Right lung (tissue), 5 donors: ENCODE data around the gene TBC1D10A. TPM values are rescaled to one million over a fixed set of nuclear protein-coding genes. Genes with fewer than 3 reads are reported as not detected.
"Not testable (repeated sequence)": the region's sequence is repeated elsewhere in the genome, so short reads cannot be mapped to it uniquely, and the experiment has no call there.

Experiments used
- DNase-seq, 2 donors: peaks; one replicate each; pipeline ENCODE4 v3.0.0-alpha.2; 2013
- polyA plus RNA-seq, 5 donors: library from polyadenylated mRNA; unstranded; fragments of 120-200 nt; gene quantifications; one replicate each; pipeline versions ENCODE4 v1.2.1 to v1.2.3, GENCODE V29; 2013; ENCODE audit warnings: inconsistent platforms in 1 of 5, low replicate concordance in 1 of 5; ENCODE audit not compliant: insufficient read length in 5 of 5, insufficient read depth in 1 of 5

The TBC1D10A gene
- polyA plus RNA-seq, 5 donors: 13.3 to 18.4 (median 15.8) TPM

GRCh38 chr22:30351226-30351625 is 24.5 kb upstream of the TBC1D10A start:
- DNase-seq: no peak

DNA sequence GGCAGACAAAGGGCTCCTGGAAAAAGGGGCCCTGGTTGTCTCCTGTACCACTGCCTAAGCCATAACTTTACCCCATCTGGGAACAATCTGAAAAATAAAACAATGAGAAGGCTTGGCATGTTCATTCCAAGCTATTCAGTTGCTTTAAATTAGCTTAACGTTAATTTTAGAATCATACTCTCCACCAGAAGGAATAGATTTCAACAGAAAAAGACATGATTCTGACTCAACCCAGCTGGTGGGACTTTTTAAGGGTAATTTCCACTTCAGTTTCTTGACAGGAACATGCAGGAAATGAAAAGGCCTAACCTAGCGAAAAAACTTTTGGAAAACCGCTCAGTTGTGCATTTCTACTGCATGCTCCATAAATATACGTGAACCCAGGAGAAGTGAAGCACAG is 22.1 kb upstream of the TBC1D10A start:
- DNase-seq: peak; percentile 73 to 79

DNA sequence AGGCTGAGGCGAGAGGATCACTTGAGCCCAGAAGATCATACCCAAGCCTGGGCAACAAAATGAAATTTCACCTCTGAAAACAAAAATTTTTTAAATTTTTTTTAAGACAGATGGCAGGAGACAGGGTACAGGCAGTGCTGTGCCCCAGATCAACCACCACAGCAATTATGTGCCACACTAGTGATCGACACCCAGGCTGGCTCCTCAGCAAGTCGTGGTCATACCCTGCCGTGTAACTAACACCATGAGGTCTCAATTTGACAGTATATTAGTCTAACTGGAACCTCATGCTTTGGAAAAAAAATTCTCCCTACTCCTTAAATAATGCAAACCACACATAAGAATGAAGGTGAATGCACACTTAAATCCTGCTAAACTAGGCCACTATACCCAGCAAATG is 21.7 kb upstream of the TBC1D10A start:
- no peak for DNase-seq

DNA sequence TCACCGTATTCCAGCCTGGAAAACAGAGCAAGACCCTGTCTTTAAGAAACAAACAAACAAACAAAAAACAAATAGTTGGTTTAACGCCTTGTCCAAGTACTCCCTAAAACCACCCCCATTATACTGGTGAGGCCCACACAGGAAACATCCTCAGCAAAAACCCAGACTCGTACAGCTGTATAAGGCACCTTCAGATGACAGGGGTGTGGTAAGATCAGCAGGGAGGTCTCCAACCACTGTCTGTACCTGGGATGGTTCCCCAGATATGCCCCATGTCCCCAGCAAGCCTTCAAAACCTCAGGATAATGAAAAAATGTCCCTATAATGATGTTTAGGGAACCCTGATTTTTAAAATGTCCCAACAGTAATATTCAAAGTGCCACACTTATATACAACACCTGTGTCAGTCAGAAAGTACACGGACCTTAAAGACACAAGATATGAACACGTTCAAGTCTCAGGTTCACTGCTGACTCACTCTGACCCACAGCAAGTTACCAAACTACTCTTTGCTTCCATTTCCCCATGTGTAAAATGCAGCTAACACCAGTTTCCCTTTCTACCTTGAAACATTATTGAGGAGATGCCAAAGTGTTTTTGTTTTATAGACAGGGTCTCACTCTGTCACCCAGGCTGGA is 20.6 kb upstream of the TBC1D10A start:
- no peak for DNase-seq

GRCh38 chr22:30344447-30345200 is 17.9 kb upstream of the TBC1D10A start:
- DNase-seq: no peak

- DNase-seq: no peak
Measured at GRCh38 chr22:30340911-30341685, 14.4 kb upstream of the TBC1D10A start.

DNA sequence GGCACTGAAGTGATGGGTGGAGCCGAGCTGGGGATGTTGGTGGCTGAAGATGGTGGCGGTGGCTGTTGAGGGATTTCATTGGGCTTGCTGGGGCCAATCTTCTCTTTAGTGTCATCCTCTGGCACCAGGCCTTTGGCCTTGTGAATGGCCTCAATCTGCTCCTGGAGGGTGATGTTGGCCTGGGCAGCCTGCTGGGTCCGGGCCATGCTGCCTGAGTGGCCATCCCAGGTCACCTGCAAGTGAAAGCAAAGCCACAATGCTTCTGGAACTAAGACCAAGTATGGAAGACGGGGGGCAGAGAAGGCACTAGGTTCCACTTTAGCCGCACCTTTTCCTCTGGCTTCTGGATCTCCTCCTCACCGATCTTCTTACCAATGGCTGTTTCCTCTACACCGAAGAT is 12.1 kb upstream of the TBC1D10A start:
- DNase-seq: no peak

- not testable (repeated sequence) for DNase-seq
Measured at GRCh38 chr22:30338341-30338740, 11.6 kb upstream of the TBC1D10A start.

DNA sequence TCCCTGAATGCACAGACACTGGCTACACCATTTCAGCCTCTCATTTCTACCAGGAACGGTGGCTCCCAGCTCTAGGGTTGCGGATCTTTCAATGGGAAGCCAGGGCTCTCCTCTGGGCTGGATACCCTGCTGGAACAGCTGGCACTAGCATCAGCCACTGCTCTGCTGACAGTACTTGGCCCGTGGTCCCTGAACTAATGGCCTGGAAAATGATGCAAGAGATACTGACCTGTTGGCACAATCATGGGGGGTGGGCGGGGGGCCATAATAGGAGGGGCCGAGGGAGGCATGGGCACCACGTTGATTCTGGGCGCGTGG is 10.7 kb upstream of the TBC1D10A start:
- no peak for DNase-seq

DNA sequence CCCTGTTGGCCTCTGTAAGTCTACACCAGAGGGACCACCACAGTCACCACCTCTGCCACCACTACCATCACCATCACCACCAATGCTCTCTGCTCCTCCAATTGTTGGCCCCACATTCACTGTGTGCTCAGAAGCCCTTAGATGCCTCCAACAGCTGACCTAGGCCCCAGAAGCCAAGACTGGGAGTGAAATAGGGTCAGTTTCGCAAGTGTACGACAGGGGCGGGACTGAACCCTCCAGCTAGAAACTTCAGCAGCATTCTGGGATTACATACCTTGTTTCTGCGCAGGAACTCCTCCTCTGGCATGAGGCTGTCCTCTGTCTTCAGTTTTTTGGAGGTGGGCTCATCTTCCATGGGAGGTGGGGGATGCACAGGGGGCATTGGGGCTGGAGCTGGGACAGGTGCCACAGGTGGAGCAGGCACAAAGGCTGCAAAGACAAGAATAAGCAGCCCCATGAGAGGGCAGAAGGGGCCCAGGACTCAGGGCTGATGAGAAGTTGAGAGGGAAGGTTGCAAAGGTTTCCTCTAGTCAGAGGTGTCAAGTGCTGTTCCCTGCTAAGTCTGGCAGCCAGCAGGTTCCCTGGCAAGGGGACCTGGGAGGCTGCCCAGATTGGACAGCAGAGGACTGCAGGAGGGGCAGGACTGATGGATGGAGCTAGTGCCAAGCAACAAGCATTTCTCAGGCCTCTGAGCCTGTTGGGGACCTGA is 10.2 kb upstream of the TBC1D10A start:
- no peak for DNase-seq

GRCh38 chr22:30335236-30335635 is 8.5 kb upstream of the TBC1D10A start:
- DNase-seq: no peak

- no peak for DNase-seq
Measured at GRCh38 chr22:30334646-30335045, 7.9 kb upstream of the TBC1D10A start.

GRCh38 chr22:30333707-30334087 is 7.0 kb upstream of the TBC1D10A start:
- DNase-seq: no peak

DNA sequence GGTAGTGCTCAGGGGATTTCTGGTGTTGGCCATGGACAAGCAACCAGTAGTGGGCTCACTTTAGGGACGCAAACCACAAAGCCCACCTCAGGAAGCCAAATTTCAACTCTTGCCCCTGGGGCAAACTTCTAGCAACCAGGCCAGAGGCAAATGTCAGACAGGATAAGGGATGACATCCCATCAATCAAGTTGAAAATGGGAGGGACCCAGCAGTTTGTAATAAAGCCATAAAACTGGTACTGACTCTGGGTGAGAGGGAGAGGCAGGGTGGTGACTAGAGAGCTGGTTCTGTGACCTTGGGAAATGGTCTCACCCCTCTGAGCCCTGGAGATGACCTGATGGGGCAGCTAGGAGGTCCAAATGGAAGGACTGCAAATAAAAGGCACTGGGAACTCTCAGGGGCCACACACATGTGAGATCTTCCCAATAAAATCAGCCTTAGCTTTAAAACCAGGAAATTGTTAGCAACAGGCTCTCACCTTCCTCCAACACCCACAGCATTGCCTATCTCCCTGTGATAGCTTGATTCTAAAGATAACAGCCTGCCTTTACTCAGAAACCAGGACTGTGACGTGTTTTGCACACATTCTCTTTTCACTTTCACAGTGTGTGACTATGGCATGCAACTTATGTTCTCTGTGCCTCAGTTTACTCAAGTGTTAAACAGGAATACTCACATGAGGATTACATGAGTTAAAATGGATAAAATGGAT is 6.4 kb upstream of the TBC1D10A start:
- DNase-seq: no peak

DNA sequence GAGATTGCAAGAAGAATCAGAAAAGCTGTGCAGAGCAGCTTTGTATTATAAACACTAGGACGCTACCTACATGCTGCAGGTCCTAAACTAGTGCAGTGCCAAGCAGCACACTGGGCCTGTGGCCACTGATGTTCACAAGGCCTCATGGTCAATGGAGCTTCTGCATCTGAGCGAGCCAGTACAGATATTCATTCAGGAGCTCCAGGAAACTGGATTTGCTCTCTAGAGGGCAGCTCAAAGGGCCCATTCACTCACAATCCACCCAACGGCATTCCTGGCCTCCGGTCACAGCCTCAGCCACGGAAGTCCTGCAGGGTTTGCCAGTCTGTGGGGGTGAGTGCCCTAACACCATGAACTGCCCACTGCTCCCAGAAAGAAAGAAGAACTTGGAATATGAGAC is 5.8 kb upstream of the TBC1D10A start:
- DNase-seq: no peak

DNA sequence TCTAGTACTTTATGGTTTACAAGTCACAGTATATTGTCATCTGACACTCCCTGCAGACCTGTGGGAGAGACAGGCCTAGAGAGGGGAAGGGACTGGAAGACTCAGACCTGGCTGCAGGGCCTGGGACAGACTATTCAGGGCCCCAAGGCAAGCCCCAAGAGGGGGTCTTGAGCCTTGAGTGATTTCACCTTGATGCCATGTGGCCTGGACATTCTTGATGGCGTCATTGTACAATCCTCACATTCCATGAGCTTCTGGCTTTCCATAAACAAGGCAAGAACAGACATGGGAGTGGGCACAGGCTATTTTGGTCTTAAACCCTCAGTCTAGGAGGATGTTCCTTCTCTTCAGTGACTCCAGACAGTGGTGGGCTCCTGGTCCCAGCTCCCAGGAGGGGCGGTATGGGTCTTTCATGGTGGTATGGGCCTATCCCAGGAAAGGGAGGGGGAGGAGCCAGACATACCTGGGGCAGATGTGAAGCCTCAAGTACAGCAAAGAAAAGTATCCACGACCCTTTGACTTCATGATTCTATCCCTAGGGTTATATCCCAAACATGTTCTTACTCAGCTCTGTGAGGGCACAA is 1.8 kb upstream of the TBC1D10A start:
- DNase-seq: no peak

- DNase-seq: no peak
Measured at GRCh38 chr22:30327864-30328345, 1.2 kb upstream of the TBC1D10A start.

- no peak for DNase-seq
Measured at GRCh38 chr22:30326255-30326705, 461 bp downstream of the TBC1D10A start.

GRCh38 chr22:30325724-30326254 is 952 bp downstream of the TBC1D10A start:
- DNase-seq: no peak

GRCh38 chr22:30325065-30325720 is 1.5 kb downstream of the TBC1D10A start:
- no peak for DNase-seq
